Measurements from ENCODE around the gene C1orf105. TPM values are rescaled to one million over a fixed set of nuclear protein-coding genes. Genes with fewer than 3 reads are reported as not detected.

The C1orf105 gene
- total RNA-seq, 4 donors from 2014 or later: not detected

DNA sequence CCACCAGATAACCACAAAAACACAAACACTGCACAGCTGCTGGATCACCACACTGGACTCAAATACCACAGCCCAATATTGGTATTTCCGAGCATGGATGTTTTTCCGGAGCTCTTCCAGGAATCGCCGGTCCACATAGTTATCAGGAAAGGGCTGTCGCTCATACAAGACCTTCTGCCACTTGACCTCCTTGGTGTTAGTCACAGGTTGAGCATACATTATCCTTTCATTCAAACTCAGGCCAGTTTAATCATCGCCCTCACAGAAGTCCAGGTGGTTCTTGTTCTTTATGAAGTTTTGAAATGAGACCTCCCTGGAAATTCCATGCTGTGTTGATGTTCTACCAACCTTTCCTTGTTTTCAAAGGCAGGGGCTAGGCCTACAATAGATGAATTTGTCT lies 21.9 kb downstream of the C1orf105 start:
- no peak for TF ChIP-seq CTCF (IDR thresholded peaks at IDR 0.05)
- no peak for TF ChIP-seq POLR2AphosphoS5 (IDR thresholded peaks at IDR 0.05)
- TF ChIP-seq POLR2A (IDR thresholded peaks at IDR 0.05): no peak
- no peak for TF ChIP-seq EP300 (IDR thresholded peaks at IDR 0.05; ENCODE audit: low read depth)
- Histone ChIP-seq H3K9me3 (no peaks in the 10 kb centered on the region), H3K4me3 (no peak overlapping the region), H3K27ac (no peak overlapping the region), H3K4me1 (peaks cover 6 to 17% (median 9%) of the 10 kb centered on the region in 4 donors), H3K36me3 (no peaks in the 10 kb centered on the region), H3K27me3 (no peaks in the 10 kb centered on the region)
- in situ Hi-C loops (cut with MboI; ENCODE audit: low pct_ligation_motif_present in 1 of 4, low pct_unique_long_range_greater_than_20kb in 1 of 4, low sequenced_read_pairs in 3 of 4): loop anchor here in 1 of 4 donors (25.0 kb wide), 2 partner anchors 430 to 655 kb away; partner anchors contain the start of gene METTL13
- WGBS, 2 donors (ENCODE audit: low coverage in 1 of 2): 90 to 99% methylated on average over 1 to 6 of the region's 6 CpGs
- intact Hi-C loops (cut with DNase I; ENCODE audit: low total_unique reads): no loop called here
- no peak for DNase-seq

DNA sequence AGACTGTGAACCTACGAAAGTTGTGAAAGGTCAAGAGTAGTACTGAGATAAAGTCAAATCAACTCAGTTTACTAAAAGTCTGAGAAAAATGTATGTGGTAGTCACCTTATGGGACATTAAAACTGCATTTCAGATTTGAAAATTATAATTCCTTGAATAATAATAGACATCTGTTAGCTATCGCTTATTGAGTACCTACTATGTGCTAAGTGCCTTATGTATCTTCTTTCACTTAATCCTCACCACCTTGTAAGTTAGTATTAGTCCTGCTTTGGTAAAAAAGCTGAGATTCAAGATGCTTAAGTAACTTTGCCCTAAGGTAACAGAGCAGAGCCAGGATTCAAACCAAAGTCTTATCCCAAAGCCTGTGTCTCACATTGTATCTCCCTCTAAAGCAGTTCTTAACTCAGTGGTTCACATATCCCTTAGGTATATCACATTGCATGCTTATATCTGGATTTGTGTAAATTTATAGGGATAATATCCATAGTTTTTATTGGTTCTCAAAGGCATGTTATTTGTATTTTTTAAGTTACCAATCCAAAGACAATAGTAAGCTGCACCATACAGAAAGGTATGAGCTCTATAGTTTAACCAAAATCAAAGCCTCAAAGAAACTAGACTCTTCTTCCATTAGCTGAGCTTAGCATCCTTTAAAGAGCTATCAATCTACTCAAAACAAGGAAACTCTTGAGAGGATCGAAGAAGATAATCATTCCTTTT lies 22.5 kb downstream of the C1orf105 start:
- Histone ChIP-seq H3K27me3 (no peaks in the 10 kb centered on the region), H3K36me3 (no peaks in the 10 kb centered on the region), H3K4me1 (peaks cover 6 to 17% (median 9%) of the 10 kb centered on the region in 4 donors), H3K27ac (peak overlapping the region; percentile 79 to 92 (median 82)), H3K4me3 (peak overlapping the region; percentile 61 to 98 (median 86)), H3K9me3 (no peaks in the 10 kb centered on the region)
- in situ Hi-C loops (cut with MboI; ENCODE audit: low pct_ligation_motif_present in 1 of 4, low pct_unique_long_range_greater_than_20kb in 1 of 4, low sequenced_read_pairs in 3 of 4) (loop anchor here in 1 of 4 donors (25.0 kb wide), 2 partner anchors 431 to 656 kb away; partner anchors contain the start of gene METTL13), intact Hi-C loops (cut with DNase I; ENCODE audit: low total_unique reads) (no loop called here)
- no peak for TF ChIP-seq POLR2A (IDR thresholded peaks at IDR 0.05)
- TF ChIP-seq CTCF (IDR thresholded peaks at IDR 0.05): no peak
- no peak for TF ChIP-seq POLR2AphosphoS5 (IDR thresholded peaks at IDR 0.05)
- no peak for TF ChIP-seq EP300 (IDR thresholded peaks at IDR 0.05; ENCODE audit: low read depth)
- no peak for DNase-seq
- 64 to 69% methylated on average over 3 of the region's 3 CpGs for WGBS, 2 donors (ENCODE audit: low coverage in 1 of 2)

DNA sequence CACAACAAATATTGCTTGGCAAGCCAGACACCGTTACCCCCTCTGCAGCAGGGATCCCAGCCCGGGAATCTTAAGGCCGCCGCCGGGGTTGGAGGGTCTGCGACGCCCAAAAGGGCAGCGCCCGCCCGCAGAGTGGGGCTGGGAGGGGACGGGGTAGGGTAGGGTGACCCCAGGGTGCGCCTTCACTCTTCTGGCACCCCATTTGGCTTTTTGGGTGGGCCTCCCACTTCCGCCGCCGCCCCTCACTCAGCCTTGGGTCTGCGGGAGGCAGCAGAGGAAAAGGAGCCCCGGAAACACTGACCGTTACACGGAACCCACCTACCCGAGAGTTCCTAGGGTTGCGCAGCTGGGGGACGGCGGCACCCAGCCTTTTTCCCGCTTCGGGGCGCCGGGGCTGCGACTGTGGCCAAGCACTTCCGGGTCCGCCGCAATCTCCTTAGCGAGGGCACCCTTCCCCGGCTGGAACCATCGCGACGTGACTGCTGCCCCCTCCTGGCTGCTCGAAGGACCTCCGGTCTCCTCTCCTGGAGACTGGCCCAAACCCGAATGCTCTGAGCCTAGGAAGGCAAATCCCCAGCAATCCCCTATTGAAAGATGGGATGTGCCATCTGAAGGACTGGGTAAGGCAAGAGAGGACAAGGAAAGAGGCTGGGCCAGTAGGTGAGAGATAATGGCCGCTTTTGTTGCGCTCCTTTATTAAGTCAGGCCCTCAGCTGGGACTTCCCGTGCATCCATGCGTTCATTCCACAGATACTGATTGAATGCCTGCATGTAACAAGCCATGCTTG lies 23.4 kb downstream of the C1orf105 start, which contains the start of gene PIGC:
PIGC (minus strand) TSS at position 404 of the 788 bp plus-strand sequence. CDS start 1,447 bp downstream, outside the sequence.
- Histone ChIP-seq H3K36me3 (no peaks in the 10 kb centered on the region), H3K9me3 (no peaks in the 10 kb centered on the region), H3K4me3 (peak within 1 kb of the TSS; percentile 61 to 98 (median 86)), H3K27me3 (no peaks in the 10 kb centered on the region), H3K4me1 (peaks cover 6 to 17% (median 9%) of the 10 kb centered on the region in 4 donors), H3K27ac (peak within 1 kb of the TSS; percentile 79 to 92 (median 82))
- 6 to 70% methylated on average over 3 to 41 of the region's 43 CpGs for WGBS, 2 donors (ENCODE audit: low coverage in 1 of 2)
- TF ChIP-seq EP300 (IDR thresholded peaks at IDR 0.05; ENCODE audit: low read depth) (no peak), CTCF (IDR thresholded peaks at IDR 0.05) (peak; percentile 84 to 91 (median 86)), POLR2AphosphoS5 (IDR thresholded peaks at IDR 0.05) (peak in 2 of 3 donors; percentile 23 to 60), POLR2A (IDR thresholded peaks at IDR 0.05) (peak; percentile 34)
- peak; percentile 93 for DNase-seq
- in situ Hi-C loops (cut with MboI; ENCODE audit: low pct_ligation_motif_present in 1 of 4, low pct_unique_long_range_greater_than_20kb in 1 of 4, low sequenced_read_pairs in 3 of 4): loop anchor here in 1 of 4 donors (25.0 kb wide), 2 partner anchors 432 to 657 kb away; partner anchors contain the start of gene METTL13
- intact Hi-C loops (cut with DNase I; ENCODE audit: low total_unique reads): no loop called here

DNA sequence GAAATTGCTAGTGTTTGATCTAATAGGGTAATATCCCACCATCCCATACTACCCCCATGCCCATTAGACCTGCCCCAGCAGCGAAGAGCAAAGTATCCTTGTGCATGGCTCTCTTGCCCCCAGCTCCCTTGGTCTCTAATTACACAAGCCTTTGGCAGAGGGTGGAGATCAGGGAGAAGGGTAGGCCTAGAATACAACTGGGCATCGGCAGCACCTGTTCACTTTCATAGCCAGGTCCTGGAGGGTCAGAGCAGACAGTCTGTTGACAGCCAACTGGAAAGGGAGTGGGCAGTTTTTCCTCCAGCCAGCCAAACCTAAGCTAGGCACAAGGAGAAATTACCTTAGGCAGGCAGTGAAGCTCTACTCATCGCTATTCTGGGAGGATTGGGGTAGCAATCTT lies 26.1 kb downstream of the C1orf105 start:
- H3K9me3 ChIP-seq: no peaks in the 10 kb centered on the region
- in situ Hi-C loops (cut with MboI; ENCODE audit: low pct_ligation_motif_present in 1 of 4, low pct_unique_long_range_greater_than_20kb in 1 of 4, low sequenced_read_pairs in 3 of 4): loop anchor here in 1 of 4 donors (25.0 kb wide), 2 partner anchors 434 to 659 kb away; partner anchors contain the start of gene METTL13
- DNase-seq: no peak
- no peak for TF ChIP-seq POLR2A (IDR thresholded peaks at IDR 0.05)
- no peak for TF ChIP-seq POLR2AphosphoS5 (IDR thresholded peaks at IDR 0.05)
- TF ChIP-seq EP300 (IDR thresholded peaks at IDR 0.05; ENCODE audit: low read depth): no peak
- no peak for TF ChIP-seq CTCF (IDR thresholded peaks at IDR 0.05)
- intact Hi-C loops (cut with DNase I; ENCODE audit: low total_unique reads): no loop called here
- H3K4me3 ChIP-seq: no peak overlapping the region
- no peak overlapping the region for H3K27ac ChIP-seq
- H3K36me3 ChIP-seq: no peaks in the 10 kb centered on the region
- H3K4me1 ChIP-seq: peaks cover 6 to 32% (median 13%) of the 10 kb centered on the region in 4 donors
- H3K27me3 ChIP-seq: no peaks in the 10 kb centered on the region
- WGBS, 2 donors (ENCODE audit: low coverage in 1 of 2): 91 to 94% methylated on average over 2 to 3 of the region's 3 CpGs

Data from transverse colon (tissue), 4 donors.